ENCODE measurements around the gene PRKCH.

- TF ChIP-seq CTCF (IDR thresholded peaks at IDR 0.05; ENCODE audit: borderline replicate concordance, extremely low read depth, low read length, poor library complexity, severe bottlenecking): no peak
- no peak for TF ChIP-seq EZH2 (IDR thresholded peaks at IDR 0.05; ENCODE audit: borderline replicate concordance, low read depth, low read length, severe bottlenecking)
Observed at GRCh38 chr14:61585598-61586543, 264.5 kb downstream of the PRKCH start.
